DND-41 (cell line): ENCODE measurements around the gene OTUD5.

Experiments used
- ATAC-seq: fragments of 200-7000 bp; cut with Tn5 transposase; 3 replicates; pipeline ENCODE4 v1.9.1; 2021; ENCODE audit warnings: low read depth; ENCODE audit not compliant: insufficient read depth
- DNase-seq: peaks from one replicate; pipeline ENCODE4 v3.0.0-alpha.2; 2020
- H2AFZ ChIP-seq: 2 replicates; pipeline ENCODE4 v1.6.0; 2012; ENCODE audit warnings: low read depth, low read length
- H3K27ac ChIP-seq: 2 replicates; pipeline ENCODE4 v1.5.1; 2012; ENCODE audit warnings: low read length, inconsistent platforms
- H3K27me3 ChIP-seq: fragments of 200-600 bp; sonication (generic); 2 replicates; pipeline ENCODE4 v1.6.0; 2012; ENCODE audit warnings: low read length, mild to moderate bottlenecking, inconsistent platforms; ENCODE audit not compliant: insufficient read depth, poor library complexity
- H3K36me3 ChIP-seq: 2 replicates; pipeline ENCODE4 v1.5.1; 2012; ENCODE audit warnings: low read length, inconsistent platforms; ENCODE audit not compliant: insufficient read depth
- H3K4me1 ChIP-seq: 2 replicates; pipeline ENCODE4 v1.5.1; 2012; ENCODE audit warnings: mild to moderate bottlenecking, low read length; ENCODE audit not compliant: insufficient read depth
- H3K4me2 ChIP-seq: 2 replicates; pipeline ENCODE4 v1.6.0; 2012; ENCODE audit warnings: mild to moderate bottlenecking, moderate library complexity, low read length, inconsistent platforms; ENCODE audit not compliant: insufficient read depth
- H3K4me3 ChIP-seq, 2 experiments: fragments of 200-600 bp in 1 of 2; shearing (Covaris generic) in 1 of 2; 2 replicates each; pipeline ENCODE4 v1.5.1; 2012 to 2016; ENCODE audit warnings: inconsistent platforms in 2 of 2, low read length in 2 of 2, mild to moderate bottlenecking in 2 of 2, low read depth in 1 of 2, moderate library complexity in 1 of 2
- H3K79me2 ChIP-seq: 2 replicates; pipeline ENCODE4 v1.6.0; 2012; ENCODE audit warnings: low read length, inconsistent platforms; ENCODE audit not compliant: insufficient read depth
- H3K9ac ChIP-seq: 2 replicates; pipeline ENCODE4 v1.6.0; 2012; ENCODE audit warnings: low read depth, mild to moderate bottlenecking, inconsistent platforms, low read length, moderate library complexity
- H3K9me3 ChIP-seq: 2 replicates; pipeline ENCODE4 v1.5.1; 2012; ENCODE audit warnings: low read length, moderate library complexity, mild to moderate bottlenecking, inconsistent platforms; ENCODE audit not compliant: insufficient read depth, severe bottlenecking
- H4K20me1 ChIP-seq: 2 replicates; pipeline ENCODE4 v1.6.0; 2012; ENCODE audit warnings: low read length; ENCODE audit not compliant: insufficient read depth
- CTCF ChIP-seq: IDR thresholded peaks from 2 replicates; pipeline ENCODE4 v1.5.1; 2012; ENCODE audit warnings: borderline replicate concordance, low read length, moderate library complexity, mild to moderate bottlenecking; ENCODE audit not compliant: poor library complexity, severe bottlenecking; ENCODE audit errors: extremely low read depth
- EZH2 ChIP-seq: IDR thresholded peaks from 3 replicates; pipeline ENCODE4 v1.6.1; 2012; ENCODE audit warnings: borderline replicate concordance, low read depth, mild to moderate bottlenecking, moderate library complexity, low read length, inconsistent platforms; ENCODE audit not compliant: severe bottlenecking

Gene OTUD5

GRCh38 chrX:48998391-48998790, 41.0 kb upstream of the OTUD5 start:
- H3K9ac ChIP-seq = no peak overlapping the region
- H3K27ac ChIP-seq = no peak overlapping the region
- peaks cover 57% of the 10 kb centered on the region for H3K36me3 ChIP-seq
- H3K4me1 ChIP-seq = peaks cover 22% of the 10 kb centered on the region
- H3K27me3 ChIP-seq = no peaks in the 10 kb centered on the region
- H2AFZ ChIP-seq = no peak overlapping the region
- H3K4me3 ChIP-seq = no peak overlapping the region
- peaks cover 9% of the 10 kb centered on the region for H4K20me1 ChIP-seq
- H3K9me3 ChIP-seq = no peaks in the 10 kb centered on the region
- peaks cover 19% of the 10 kb centered on the region for H3K79me2 ChIP-seq
- DNase-seq (no peak), ATAC-seq (no peak)
- no peak for TF ChIP-seq EZH2
- TF ChIP-seq CTCF = no peak
- no peak overlapping the region for H3K4me2 ChIP-seq

- ATAC-seq (no peak), DNase-seq (no peak)
- Histone ChIP-seq H3K4me2 (no peak overlapping the region), H4K20me1 (peaks cover 9% of the 10 kb centered on the region), H3K4me1 (peaks cover 19% of the 10 kb centered on the region), H3K27me3 (no peaks in the 10 kb centered on the region), H3K4me3 (no peak overlapping the region), H3K27ac (no peak overlapping the region), H3K79me2 (peaks cover 19% of the 10 kb centered on the region), H2AFZ (no peak overlapping the region), H3K9ac (no peak overlapping the region), H3K36me3 (peaks cover 62% of the 10 kb centered on the region), H3K9me3 (no peaks in the 10 kb centered on the region)
- TF ChIP-seq EZH2 (no peak), CTCF (no peak)
Measured at GRCh38 chrX:48997865-48998264, 40.5 kb upstream of the OTUD5 start.

DNA sequence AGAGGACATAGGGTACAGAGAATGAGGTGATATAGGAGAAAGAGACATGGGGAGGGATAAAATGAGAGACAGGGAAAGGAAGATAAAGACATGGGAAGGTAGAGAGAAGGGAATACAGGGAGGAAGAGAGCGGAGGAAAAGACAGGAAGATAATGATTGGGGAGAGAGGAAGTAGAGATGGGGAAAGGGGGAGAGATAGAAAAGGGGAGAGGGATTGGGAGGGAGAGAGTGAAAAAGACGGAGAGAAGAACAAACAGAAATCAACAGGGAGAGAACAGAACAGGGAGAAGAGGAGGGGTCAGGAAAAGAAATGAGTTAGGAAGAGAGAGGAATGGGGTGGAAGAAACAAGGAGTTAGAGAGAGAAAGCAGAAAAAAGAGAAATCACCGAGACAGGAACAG, 40.0 kb upstream of the OTUD5 start:
- no peak overlapping the region for H3K4me3 ChIP-seq
- H4K20me1 ChIP-seq = peaks cover 9% of the 10 kb centered on the region
- no peak overlapping the region for H2AFZ ChIP-seq
- H3K36me3 ChIP-seq = peaks cover 63% of the 10 kb centered on the region
- TF ChIP-seq CTCF (no peak), EZH2 (no peak)
- peaks cover 19% of the 10 kb centered on the region for H3K79me2 ChIP-seq
- H3K27me3 ChIP-seq = no peaks in the 10 kb centered on the region
- H3K9ac ChIP-seq = no peak overlapping the region
- H3K27ac ChIP-seq = no peak overlapping the region
- no peak for DNase-seq
- no peak overlapping the region for H3K4me2 ChIP-seq
- H3K9me3 ChIP-seq = no peaks in the 10 kb centered on the region
- no peak for ATAC-seq
- H3K4me1 ChIP-seq = peaks cover 16% of the 10 kb centered on the region

DNA sequence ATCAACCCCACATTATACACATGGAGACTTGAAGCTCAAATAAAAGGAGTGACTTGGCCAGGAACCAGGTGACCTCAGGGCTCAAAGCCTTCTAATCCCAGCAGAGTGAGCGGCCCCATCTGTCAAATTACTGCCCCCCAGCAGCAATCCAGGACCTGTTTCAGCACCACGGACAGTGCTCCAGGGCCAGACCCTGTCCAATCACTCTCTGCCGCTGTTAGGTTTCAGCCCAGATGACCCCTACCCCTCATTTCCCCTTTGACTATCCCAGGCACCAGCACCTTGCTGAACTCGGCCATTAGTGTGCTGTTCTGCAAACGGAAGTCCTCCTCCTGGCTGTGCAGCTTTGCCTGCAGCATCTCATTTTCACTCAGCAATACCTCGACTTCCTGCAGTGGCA, 39.6 kb upstream of the OTUD5 start:
- H3K79me2 ChIP-seq = peaks cover 19% of the 10 kb centered on the region
- peaks cover 66% of the 10 kb centered on the region for H3K36me3 ChIP-seq
- ATAC-seq (no peak), DNase-seq (peak; percentile 25)
- no peak overlapping the region for H3K9ac ChIP-seq
- H3K4me3 ChIP-seq = no peak overlapping the region
- H3K27ac ChIP-seq = no peak overlapping the region
- H3K9me3 ChIP-seq = no peaks in the 10 kb centered on the region
- peaks cover 9% of the 10 kb centered on the region for H4K20me1 ChIP-seq
- no peak for TF ChIP-seq CTCF
- TF ChIP-seq EZH2 = no peak
- no peaks in the 10 kb centered on the region for H3K27me3 ChIP-seq
- no peak overlapping the region for H2AFZ ChIP-seq
- H3K4me2 ChIP-seq = no peak overlapping the region
- peaks cover 16% of the 10 kb centered on the region for H3K4me1 ChIP-seq
